Measurements from ENCODE around the gene FBLN7. TPM values are rescaled to one million over a fixed set of nuclear protein-coding genes. Genes with fewer than 3 reads are reported as not detected.

The FBLN7 gene
- total and polyA plus RNA-seq, 8 donors: 2.6 to 19.1 (median 13.3) TPM

GRCh38 chr2:112150851-112151250, 12.7 kb downstream of the FBLN7 start:
- intact Hi-C loops (cut with DNase I): no loop called here
- Histone ChIP-seq H3K36me3 (no peaks in the 10 kb centered on the region), H3K27ac (no peak overlapping the region), H3K27me3 (no peaks in the 10 kb centered on the region), H3K4me3 (no peak overlapping the region), H3K9me3 (no peaks in the 10 kb centered on the region), H3K4me1 (peaks cover 0 to 6% of the 10 kb centered on the region in 2 donors)
- ATAC-seq: no peak
- no peak for DNase-seq
- no peak for TF ChIP-seq CTCF (IDR thresholded peaks at IDR 0.05)

GRCh38 chr2:112151271-112151670, 13.1 kb downstream of the FBLN7 start:
- DNase-seq: no peak
- Histone ChIP-seq H3K27ac (no peak overlapping the region), H3K9me3 (no peaks in the 10 kb centered on the region)

GRCh38 chr2:112151701-112152440, 13.7 kb downstream of the FBLN7 start:
- no peak for TF ChIP-seq CTCF (IDR thresholded peaks at IDR 0.05)
- Histone ChIP-seq H3K4me3 (no peak overlapping the region), H3K27me3 (no peaks in the 10 kb centered on the region), H3K4me1 (peaks cover 0 to 6% of the 10 kb centered on the region in 2 donors), H3K9me3 (no peaks in the 10 kb centered on the region), H3K36me3 (no peaks in the 10 kb centered on the region), H3K27ac (no peak overlapping the region)
- DNase-seq (no peak), ATAC-seq (no peak)
- intact Hi-C loops (cut with DNase I): no loop called here

More at GRCh38 chr2:112151271-112151670, 13.1 kb downstream of the FBLN7 start:
- no peak for TF ChIP-seq CTCF (IDR thresholded peaks at IDR 0.05)
- Histone ChIP-seq H3K27me3 (no peaks in the 10 kb centered on the region), H3K36me3 (no peaks in the 10 kb centered on the region), H3K4me3 (no peak overlapping the region), H3K4me1 (peaks cover 0 to 6% of the 10 kb centered on the region in 2 donors)
- intact Hi-C loops (cut with DNase I): no loop called here
- ATAC-seq: no peak

GRCh38 chr2:112152476-112153178, 14.4 kb downstream of the FBLN7 start:
- no peaks in the 10 kb centered on the region for H3K9me3 ChIP-seq
- TF ChIP-seq CTCF (IDR thresholded peaks at IDR 0.05): no peak
- H3K4me1 ChIP-seq: peaks cover 0 to 6% of the 10 kb centered on the region in 2 donors
- intact Hi-C loops (cut with DNase I): no loop called here
- H3K4me3 ChIP-seq: no peak overlapping the region
- H3K36me3 ChIP-seq: no peaks in the 10 kb centered on the region
- ATAC-seq (no peak), DNase-seq (no peak)
- no peak overlapping the region for H3K27ac ChIP-seq
- no peaks in the 10 kb centered on the region for H3K27me3 ChIP-seq

GRCh38 chr2:112153179-112153490, 14.9 kb downstream of the FBLN7 start:
- H3K27ac ChIP-seq: no peak overlapping the region
- H3K27me3 ChIP-seq: no peaks in the 10 kb centered on the region
- no peak for ATAC-seq
- no peaks in the 10 kb centered on the region for H3K9me3 ChIP-seq
- intact Hi-C loops (cut with DNase I): no loop called here
- H3K4me1 ChIP-seq: peaks cover 0 to 6% of the 10 kb centered on the region in 2 donors
- no peak overlapping the region for H3K4me3 ChIP-seq
- DNase-seq: no peak
- no peaks in the 10 kb centered on the region for H3K36me3 ChIP-seq
- no peak for TF ChIP-seq CTCF (IDR thresholded peaks at IDR 0.05)

Measured in left lung (tissue), 10 donors.